ENCODE measurements around the gene SSTR4.
"Not testable (repeated sequence)": the region's sequence is repeated elsewhere in the genome, so short reads cannot be mapped to it uniquely, and the experiment has no call there.

GRCh38 chr20:22991424-22991823 is 43.7 kb upstream of the SSTR4 start:
- not testable (repeated sequence) for TF ChIP-seq CTCF (CRISPR knock-in tag; IDR thresholded peaks at IDR 0.05); TGIF2 (CRISPR knock-in tag; IDR thresholded peaks at IDR 0.05); FOXA1 (IDR thresholded peaks at IDR 0.05); FOXA1 (CRISPR knock-in tag; IDR thresholded peaks at IDR 0.05); POLR2AphosphoS2 (IDR thresholded peaks at IDR 0.05; ENCODE audit: low read depth, low read length); NAIF1 (CRISPR knock-in tag; IDR thresholded peaks at IDR 0.05; ENCODE audit: borderline replicate concordance); UBTF (CRISPR knock-in tag; IDR thresholded peaks at IDR 0.05); ATF2 (CRISPR knock-in tag; IDR thresholded peaks at IDR 0.05); REST (IDR thresholded peaks at IDR 0.05; ENCODE audit: borderline replicate concordance in 1 of 2, low read depth in 1 of 2, low read length in 2 of 2); JUN (CRISPR knock-in tag; IDR thresholded peaks at IDR 0.05); ZNF589 (CRISPR knock-in tag; conservative IDR thresholded peaks at IDR 0.05); ZNF207 (IDR thresholded peaks at IDR 0.05; ENCODE audit: borderline replicate concordance); ZZZ3 (CRISPR knock-in tag; IDR thresholded peaks at IDR 0.05; ENCODE audit: borderline replicate concordance)

Data from HepG2 (cell line).